HG02970 (cell line): ENCODE results near the gene GPX1.

ENCODE experiments used
- ATAC-seq: cut with Tn5 transposase; IDR thresholded peaks from one replicate; pipeline ENCODE4 v1.9.1; 2021; ENCODE audit warnings: mild to moderate bottlenecking, moderate library complexity, moderate number of reproducible peaks; ENCODE audit not compliant: unreplicated experiment, low FRiP score

The GPX1 gene

GRCh38 chr3:49316696-49317457 lies 41.3 kb downstream of the GPX1 start:
- no peak for ATAC-seq

GRCh38 chr3:49313896-49314688 lies 44.1 kb downstream of the GPX1 start:
- no peak for ATAC-seq

- no peak for ATAC-seq
Observed at GRCh38 chr3:49311283-49311682, 46.9 kb downstream of the GPX1 start.

DNA sequence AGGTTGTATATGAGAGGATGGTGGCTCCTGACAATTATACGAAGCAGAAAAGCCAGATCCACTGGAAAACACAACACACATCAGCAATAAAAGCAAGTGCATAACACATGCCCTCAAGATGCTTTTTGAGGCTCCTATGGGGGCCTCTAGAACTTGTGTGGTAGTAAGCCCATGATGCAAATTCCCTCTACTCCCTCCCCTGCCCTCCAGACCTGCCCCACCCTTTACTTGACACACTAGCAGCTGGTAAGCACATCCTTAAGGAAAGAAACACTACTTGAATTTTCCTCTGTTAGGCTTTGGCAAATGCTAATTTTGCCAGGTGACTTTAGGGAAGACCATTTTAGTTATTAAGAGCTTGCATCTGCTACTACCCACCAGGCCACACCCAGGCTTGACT lies 47.5 kb downstream of the GPX1 start:
- ATAC-seq = no peak
